NK-92 (cell line): Measurements from ENCODE around the gene MDC1.
A peak's percentile ranks its signal among the peaks of the same experiment; 100 is the strongest.
"Not testable (repeated sequence)": the region's sequence is repeated elsewhere in the genome, so short reads cannot be mapped to it uniquely, and the experiment has no call there.

ENCODE experiments used
- DNase-seq: peaks from one replicate; lab custom pipeline; 2025; ENCODE audit not compliant: unreplicated experiment; lab: John Stamatoyannopoulos, UW

MDC1 gene

DNA sequence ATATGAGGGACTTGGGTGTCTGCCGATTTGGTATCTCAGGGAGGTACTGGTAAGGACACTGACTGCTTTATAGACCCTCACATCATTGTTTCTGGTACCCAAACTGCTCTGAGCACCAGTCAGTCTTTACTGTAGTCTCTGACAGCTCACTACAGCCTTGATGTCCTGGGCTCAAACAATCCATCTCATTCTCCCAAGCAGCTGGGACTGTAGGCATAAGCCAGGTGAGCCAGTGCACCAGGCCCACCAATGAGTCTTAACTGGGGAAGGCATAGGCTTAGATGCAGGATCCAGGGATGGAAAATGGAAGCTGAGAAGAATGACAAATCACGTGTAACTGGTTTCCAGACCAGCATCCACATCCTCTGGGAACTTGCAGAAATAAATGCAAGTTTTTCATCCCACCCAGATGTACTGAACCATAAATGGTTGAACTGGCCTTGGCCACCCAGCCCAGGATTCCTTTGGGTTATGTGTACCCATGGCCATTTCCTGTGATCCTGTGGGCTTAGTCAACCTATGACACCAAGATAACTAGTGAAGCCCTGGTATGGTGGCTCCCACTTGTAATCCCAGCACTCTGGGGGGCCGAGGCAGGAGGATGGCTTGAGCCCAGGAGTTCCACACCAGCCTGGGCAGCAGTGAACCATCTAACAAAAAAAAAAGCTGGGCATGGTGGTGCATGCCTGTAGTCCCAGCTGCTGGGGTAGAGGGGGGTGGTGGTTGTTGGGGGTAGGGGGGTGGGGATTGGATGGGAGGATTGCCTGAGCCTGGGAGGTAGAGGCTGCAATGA is 8.8 kb upstream of the MDC1 start:
- no peak for DNase-seq

GRCh38 chr6:30724906-30725667 is 8.0 kb upstream of the MDC1 start:
- no peak for DNase-seq

DNA sequence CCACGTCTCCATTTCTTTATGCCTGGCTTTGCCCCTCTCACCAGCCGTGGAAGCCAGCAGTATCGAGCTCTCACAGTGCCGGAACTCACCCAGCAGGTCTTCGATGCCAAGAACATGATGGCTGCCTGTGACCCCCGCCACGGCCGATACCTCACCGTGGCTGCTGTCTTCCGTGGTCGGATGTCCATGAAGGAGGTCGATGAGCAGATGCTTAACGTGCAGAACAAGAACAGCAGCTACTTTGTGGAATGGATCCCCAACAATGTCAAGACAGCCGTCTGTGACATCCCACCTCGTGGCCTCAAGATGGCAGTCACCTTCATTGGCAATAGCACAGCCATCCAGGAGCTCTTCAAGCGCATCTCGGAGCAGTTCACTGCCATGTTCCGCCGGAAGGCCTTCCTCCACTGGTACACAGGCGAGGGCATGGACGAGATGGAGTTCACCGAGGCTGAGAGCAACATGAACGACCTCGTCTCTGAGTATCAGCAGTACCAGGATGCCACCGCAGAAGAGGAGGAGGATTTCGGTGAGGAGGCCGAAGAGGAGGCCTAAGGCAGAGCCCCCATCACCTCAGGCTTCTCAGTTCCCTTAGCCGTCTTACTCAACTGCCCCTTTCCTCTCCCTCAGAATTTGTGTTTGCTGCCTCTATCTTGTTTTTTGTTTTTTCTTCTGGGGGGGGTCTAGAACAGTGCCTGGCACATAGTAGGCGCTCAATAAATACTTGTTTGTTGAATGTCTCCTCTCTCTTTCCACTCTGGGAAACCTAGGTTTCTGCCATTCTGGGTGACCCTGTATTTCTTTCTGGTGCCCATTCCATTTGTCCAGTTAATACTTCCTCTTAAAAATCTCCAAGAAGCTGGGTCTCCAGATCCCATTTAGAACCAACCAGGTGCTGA is 7.0 kb upstream of the MDC1 start:
- not testable (repeated sequence) for DNase-seq

DNA sequence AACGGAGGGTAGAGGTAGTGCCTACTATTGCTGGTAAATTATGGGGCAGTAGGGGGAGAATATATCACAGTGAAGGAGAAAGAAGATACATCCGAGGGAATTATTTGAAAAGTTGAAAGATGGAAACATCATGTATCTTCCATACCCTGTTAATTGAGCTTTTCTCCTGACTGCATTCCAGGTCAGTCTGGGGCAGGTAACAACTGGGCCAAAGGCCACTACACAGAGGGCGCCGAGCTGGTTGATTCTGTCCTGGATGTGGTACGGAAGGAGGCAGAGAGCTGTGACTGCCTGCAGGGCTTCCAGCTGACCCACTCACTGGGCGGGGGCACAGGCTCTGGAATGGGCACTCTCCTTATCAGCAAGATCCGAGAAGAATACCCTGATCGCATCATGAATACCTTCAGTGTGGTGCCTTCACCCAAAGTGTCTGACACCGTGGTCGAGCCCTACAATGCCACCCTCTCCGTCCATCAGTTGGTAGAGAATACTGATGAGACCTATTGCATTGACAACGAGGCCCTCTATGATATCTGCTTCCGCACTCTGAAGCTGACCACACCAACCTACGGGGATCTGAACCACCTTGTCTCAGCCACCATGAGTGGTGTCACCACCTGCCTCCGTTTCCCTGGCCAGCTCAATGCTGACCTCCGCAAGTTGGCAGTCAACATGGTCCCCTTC is 6.2 kb upstream of the MDC1 start:
- not testable (repeated sequence) for DNase-seq

- DNase-seq: no peak
These were observed 5.4 kb upstream of the MDC1 start for GRCh38 chr6:30722280-30723112.

- DNase-seq: not testable (repeated sequence)
These were observed 4.9 kb upstream of the MDC1 start for GRCh38 chr6:30722025-30722279.

- DNase-seq: peak; percentile 46
These were observed 4.3 kb upstream of the MDC1 start for GRCh38 chr6:30721198-30722024.

- DNase-seq: no peak
These were observed 3.7 kb upstream of the MDC1 start for GRCh38 chr6:30720738-30721197.

GRCh38 chr6:30719791-30720737 is 3.0 kb upstream of the MDC1 start, which contains the start of gene TUBB:
TSS of gene TUBB (plus strand) at chr6:30720352. CDS start at chr6:30720507, 155 bp downstream.
- peak; percentile 67 for DNase-seq

DNA sequence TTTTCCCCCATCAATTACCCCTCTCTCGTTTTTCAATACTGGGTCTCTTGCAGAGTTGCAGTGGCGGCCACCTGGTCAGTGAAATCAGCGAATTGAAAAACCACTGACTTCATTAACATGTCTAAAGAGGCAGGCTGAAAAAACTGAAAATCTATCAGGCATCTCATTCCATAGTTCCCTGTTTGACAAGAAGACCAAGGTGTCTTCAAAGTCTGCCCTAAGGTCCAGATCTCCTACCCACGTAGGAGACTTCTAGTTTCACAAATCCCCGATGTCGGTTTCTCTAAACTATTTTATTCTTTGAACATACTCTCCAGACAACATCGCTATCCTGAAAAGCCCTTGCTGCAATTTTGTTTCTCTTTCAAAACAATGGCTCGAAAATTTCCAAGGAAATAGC is 2.3 kb upstream of the MDC1 start:
- no peak for DNase-seq

DNA sequence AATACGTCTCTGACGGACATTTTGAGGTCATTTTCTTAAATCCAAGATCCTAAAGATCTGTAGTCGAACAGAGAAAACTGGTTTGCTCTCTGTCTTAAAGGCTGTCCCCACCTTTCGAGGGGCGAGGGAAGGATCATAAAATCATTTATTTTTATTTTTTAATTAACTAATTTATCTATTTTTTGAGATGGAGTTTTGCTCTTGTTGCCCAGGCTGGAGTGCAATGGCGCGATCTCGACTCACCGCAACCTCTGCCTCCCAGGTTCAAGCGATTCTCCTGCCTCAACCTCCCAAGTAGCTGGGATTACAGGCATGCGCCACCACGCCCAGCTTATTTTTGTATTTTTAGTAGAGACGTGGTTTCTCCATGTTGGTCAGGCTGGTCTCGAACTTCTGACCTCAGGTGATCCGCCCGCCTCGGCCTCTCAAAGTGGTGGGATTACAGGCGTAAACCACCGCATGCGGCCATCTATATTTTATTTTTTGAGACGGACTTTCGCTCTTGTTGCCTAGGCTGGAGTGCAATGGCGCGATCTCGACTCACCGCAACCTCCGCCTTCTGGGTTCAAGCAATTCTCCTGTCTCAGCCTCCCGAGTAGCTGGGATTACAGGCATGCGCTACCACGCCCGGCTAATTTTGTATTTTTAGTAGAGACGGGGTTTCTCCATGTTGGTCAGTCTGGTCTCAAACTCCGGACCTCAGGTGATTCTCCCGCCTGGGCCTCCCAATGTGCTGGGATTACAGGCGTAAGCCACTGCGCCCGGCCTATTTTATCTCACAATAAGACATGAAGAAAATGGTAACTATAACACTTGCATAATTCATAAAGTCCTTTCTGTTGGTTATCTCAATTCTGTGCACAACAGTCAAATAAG is 1.0 kb upstream of the MDC1 start:
- not testable (repeated sequence) for DNase-seq

GRCh38 chr6:30716879-30717128 is 277 bp downstream of the MDC1 start:
- no peak for DNase-seq

DNA sequence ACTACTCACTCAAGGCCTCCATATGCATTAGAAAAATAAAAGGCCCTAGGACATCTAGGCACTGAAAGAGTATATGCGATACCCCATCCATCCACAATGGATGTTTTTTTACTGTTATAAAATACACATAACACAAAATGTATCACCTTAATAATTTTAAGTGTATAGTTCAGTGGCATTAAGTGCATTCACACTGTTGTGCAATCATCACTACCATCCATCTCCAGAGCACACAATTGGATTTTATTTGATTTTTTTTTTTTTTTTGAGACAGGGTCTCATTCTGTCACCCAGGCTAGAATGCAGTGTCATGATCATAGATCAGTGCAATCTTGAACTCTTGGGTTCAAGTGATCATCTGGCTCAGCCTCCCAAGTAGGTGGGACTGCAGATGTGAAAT is 2.8 kb downstream of the MDC1 start:
- no peak for DNase-seq

- no peak for DNase-seq
These were observed 4.6 kb downstream of the MDC1 start for GRCh38 chr6:30712441-30712945.

DNA sequence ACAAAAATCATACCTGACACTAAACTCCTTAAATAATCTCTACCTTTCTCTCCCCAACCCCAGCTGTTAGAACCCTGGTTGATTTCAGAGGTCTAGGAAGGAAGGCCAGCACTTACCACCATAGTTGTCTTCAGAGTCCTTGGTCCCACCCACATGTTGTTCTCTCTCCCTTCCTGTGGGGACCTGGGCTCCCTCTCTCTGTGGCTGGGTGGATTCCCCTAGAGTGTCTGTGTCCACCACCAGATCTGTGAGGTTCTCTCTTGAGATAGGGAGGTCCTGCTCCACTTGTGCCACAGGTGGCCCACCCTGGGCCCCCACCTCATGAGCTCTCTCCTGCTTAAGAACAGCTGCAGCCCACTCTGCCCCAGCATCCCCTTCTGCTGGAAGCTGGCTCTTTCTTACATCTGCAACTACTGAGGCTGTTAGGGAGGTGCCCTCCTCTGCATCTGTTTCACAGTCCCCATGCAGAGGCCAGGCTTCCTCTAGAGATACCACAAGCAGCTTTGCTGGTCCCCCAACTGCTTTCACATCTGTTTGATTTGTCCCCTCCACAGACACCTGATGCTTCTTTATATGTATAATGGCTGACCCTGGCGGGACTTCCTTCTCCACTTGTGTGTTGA is 5.2 kb downstream of the MDC1 start:
- DNase-seq: no peak

GRCh38 chr6:30709101-30709868 is 7.8 kb downstream of the MDC1 start:
- DNase-seq: no peak
